ENCODE results near the gene JPH3.
"Not testable (repeated sequence)": the region's sequence is repeated elsewhere in the genome, so short reads cannot be mapped to it uniquely, and the experiment has no call there.

The JPH3 gene

DNA sequence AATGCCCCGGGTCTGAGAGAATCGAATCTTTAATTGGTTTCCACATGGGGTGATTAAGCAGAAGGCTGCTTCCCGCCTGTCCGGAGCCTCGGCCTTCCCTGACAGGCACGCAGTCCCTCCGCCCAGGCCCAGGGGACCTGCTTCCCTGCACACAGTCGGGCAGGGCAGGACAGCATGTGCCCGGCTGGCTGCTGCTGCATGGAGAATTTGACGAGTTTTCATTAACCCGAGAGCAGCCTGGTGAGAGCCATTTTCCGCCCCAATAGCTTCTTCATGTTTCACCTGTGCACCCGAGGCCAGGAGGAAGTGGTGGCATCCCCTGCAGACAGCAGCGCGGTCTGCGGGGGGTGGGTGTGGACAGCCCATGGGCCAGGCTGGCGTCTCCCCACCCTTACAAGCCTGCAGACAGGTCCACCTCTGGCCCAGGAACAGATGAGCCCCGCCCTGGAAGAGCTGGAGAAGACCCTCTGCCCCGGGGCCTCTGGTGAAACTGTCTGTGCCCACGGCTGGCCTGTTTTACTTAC is 96.4 kb downstream of the JPH3 start:
- no peak for DNase-seq

DNA sequence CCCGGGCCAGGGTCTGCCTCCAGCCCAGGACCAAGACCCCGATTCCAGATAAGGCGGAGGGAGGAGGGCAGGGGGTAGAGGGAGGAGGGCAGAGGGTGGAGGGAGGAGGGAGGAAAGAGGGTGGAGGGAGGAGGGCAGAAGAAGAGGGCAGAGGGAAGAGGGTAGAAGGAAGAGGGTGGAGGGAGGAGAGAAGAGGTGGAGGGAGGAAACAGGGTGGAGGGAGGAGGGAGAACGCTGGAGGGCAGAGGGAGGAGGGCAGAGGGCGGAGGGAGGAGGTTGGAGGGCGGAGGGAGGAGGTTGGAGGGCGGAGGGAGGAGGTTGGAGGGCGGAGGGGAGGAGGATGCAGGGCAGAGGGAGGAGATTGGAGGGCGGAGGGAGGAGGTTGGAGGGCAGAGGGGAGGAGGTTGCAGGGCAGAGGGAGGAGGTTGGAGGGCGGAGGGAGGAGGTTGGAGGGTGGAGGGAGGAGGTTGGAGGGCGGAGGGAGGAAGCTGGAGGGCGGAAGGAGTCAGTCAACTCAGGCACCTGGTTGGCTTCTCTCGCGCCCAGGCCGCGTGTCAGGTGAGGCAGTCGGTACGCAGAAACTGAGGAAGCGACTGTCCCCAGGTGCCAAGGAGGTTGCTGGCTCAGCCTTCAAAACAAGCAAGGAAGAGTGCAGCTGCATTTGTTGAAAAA is 98.2 kb downstream of the JPH3 start:
- no peak for DNase-seq

DNA sequence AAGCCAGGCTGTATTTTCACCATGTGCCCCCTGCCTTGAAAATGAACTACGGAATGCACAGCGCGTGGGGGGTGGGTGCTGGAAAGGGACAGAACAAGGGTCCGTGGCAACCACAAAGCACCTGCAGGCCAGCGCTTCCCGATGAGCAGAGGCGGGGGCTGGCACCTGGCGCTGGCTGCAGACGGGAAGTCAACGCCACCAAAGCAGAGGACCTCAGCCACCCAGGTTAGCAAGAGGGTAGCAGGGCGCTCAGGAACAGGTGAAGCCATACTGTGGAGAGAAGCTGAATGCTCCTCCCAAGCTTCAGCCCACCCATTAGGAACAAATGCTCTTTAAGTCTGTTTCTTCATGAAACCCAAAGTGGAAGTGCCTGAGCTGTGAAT is 98.8 kb downstream of the JPH3 start:
- DNase-seq: no peak

DNA sequence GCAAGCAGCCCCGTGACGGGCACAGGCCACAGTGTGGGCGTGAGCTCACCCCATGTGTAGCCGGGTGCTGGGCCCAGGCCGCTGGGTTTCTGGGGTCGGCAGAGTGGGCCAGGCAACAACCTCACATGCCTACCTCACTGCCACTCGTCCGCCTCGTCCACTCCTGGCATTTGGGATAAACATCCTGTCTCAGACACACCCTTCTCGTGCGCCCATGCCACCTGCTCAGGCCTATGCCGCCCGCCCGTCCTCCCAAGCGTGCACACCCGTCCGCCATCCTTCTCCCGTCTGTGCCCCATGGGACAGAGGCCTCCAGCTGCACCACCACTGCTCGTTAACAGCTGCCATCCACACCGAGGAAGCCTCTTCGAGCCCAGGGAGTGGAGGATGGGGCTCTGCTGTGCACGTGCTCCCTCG is 99.2 kb downstream of the JPH3 start:
- DNase-seq: no peak

DNA sequence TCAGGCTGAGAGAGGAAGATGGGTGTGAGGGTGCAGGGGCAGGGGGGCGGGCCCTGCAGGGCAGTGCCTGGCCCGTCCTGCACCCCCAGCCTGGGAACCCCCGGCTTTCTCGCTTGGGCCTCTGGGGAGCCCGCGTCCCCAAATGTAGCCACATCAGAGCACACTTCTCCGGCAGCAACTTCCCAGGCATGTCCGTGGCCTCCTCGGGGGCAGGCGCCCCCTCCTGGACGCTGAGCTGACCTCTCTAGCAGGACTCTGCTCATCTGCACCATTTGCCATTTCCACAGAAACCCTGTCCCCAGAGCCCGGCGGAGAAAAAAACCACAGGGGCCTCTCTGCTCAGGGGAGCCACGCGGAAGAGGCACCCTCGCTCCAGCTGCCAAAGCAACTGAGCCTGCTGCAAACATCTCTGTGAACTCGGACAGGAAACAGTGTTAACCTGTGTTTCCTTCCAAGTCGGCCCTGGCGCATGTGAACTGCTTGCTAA is 100.1 kb downstream of the JPH3 start:
- no peak for DNase-seq

DNA sequence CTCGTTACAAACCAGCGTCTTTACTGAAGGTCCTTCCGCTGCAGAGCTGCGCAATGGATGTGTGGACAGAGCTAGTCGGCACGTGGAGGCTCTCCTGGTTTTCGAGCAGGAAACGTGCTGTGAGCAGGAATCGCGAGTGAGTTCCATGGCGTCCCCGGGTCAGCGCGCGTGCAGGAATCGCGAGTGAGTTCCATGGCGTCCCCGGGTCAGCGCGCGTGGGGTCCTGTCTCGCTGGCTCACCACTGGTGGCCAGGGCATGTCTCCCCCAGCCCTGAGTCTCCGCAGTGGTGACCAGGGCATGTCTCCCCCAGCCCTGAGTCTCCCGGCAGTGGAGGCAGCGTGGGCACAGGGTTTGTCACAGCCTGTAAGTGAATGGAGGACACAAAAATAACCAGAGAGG is 100.8 kb downstream of the JPH3 start:
- no peak for DNase-seq

DNA sequence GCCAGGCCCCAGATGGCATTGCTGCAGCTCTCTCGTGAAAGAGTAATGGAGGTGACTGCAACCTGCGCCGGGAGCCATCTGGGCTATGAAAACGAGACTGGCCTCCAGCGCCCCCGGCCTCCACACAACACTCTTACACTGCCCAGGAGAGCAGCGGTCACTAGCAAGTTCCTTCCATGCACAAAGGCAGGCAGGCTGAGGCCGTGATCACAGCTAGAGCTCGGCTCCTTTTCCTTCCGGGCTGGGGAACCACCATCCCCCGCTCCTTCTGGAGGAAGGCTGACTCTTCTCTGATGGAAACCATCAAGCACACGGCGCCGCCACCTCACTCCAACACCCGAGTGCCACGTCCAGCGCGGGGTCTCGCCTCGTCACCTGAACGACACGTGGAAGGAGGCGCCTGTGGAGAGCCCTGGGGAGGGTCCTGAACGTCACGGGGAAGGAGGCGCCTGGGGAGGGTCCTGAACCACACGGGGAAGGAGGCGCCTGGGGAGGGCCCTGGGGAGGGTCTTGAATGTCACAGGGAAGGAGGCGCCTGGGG is 101.6 kb downstream of the JPH3 start:
- DNase-seq: no peak

DNA sequence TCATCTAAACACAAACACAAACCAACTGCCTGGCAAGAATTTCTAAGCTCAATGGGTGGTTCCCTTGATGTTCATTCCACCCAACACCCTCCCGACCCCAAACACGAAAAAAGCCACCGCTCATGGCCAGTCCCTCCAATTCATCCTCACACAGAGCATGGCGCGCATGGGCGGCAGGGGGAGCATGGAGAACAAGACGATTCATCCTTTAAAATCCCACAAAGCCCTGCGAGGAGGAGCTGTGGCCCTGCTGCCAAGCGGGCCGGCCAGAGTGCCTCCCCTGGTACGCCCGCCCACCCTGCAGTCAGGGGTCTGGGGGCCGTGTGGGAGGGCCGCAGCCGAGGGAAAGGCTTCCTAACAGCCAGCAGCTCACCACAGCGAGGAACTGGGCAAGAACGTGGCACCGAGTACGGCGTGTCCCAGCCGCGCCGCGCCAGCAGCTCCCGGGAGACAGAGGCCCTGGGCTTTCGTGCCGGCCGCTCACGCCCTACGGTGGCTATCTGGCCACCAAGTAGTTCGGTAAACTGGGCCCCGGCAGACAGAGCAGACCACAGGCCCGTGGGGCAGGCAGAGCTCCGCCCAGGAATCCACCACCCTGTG is 102.5 kb downstream of the JPH3 start:
- DNase-seq: no peak

DNA sequence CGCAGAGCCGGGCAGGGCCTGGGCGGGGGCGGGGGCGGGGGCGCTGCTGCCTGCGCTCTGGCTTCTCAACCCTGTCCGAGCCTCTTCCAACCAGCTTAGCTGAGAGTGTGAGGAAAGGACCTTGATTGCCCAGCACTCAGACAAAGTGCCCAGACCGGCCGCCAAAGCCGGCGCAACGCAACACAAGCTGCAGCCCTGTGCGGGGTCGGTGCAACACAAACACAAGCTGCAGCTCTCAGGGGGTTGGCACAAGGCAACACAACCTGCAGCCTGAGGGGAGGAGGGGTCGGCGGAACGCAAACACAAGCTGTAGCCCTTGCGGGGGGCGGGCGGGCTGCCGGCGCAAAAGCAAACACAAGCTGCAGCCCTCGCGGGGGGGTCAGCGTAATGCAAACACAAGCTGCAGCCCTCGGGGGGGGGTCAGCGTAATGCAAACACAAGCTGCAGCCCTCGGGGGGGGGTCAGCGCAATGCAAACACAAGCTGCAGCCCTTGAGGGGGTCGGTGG is 103.5 kb downstream of the JPH3 start:
- no peak for DNase-seq

DNA sequence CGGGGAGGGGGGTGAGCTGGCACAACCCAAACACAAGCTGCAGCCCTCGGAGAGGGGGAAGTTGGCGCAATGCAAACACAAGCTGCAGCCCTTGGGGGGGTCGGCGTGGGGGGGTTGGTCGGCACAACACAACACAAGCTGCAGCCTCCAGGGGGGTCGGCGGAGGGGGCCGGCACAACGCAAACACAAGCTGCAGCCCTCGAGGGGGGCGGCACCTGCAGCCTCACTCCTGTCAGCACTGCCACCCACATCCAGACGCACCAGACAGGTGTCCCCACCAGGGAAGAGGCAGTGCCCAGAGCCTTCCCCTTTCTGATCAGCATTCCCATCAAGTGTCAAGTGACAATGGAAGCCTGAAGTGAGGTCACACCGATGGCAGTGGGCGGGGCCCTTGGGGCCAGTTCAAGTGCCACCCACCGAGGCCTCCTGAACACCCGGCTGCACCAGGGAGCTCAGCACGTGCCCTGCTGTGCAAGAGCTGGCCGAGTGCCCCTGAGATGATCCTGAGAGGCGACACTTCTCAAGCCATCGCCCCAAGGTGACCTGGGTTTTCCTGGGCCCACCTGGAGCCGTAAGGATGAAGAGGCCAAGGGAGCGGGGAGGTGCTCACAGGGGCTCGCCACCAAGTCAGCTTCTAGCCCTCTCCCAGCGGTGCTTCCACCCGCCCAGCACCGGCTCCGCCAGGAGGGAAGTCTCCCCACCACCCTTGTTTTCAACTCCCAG is 104.1 kb downstream of the JPH3 start:
- DNase-seq: no peak

DNA sequence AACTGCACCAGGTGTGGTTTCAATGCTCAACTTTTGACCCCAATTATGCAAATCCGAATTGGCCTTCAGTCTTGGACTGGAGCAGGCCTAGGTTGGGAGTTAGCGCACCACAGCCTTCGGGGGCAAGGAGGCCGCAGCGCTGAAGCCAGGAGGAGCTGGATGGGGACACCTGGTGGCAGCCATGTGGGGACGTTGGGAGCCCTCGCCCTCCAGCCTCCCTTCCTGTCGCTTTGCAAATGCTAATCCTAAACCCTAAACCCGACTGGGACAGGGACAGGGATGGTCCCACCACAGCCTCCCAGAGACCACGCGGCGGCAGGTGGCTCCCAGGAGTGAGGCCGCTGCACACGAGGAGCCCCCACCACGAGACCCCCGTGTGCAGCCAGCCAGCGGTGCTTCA is 104.8 kb downstream of the JPH3 start:
- no peak for DNase-seq

DNA sequence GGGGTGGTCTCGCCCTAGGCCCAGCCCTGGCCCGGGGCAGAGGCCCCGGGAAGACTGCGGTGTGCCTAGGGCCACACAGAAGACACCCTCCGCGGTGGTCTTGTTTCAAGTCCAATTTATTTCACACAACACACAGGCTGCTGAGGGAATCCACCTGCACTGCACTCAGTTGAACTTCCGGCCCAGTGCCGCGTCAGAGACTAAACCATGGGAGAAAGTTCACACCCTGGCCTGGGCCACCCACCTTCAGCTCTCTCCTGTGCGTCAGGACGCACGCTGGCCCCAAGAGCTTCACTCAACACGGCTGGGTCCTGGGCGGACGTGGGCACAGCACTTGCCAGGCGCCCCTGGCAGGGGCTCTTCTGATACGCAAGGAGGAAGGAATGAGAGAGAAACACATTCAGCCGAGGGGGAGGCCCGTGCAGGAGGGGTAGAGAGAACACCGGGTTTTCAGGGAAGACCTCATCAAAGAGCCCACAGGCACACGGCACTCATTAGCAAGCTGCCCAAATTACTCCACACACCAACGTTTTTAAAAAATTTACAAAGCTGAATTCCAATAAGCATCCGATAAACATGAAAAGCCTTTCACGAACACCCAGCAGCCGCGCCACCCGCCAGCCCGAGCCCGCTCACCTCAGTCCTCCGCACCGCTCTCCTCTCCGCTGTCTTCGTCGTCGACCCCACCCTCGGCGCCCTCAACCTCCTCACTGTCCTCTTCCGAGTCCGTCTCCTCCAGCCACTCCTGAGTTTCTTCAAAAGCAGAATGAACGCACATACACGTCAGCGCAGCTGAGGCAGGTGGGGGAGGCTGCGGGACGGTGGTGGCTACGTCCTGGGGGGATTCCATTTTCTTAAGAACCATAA is 105.6 kb downstream of the JPH3 start:
- no peak for DNase-seq

DNA sequence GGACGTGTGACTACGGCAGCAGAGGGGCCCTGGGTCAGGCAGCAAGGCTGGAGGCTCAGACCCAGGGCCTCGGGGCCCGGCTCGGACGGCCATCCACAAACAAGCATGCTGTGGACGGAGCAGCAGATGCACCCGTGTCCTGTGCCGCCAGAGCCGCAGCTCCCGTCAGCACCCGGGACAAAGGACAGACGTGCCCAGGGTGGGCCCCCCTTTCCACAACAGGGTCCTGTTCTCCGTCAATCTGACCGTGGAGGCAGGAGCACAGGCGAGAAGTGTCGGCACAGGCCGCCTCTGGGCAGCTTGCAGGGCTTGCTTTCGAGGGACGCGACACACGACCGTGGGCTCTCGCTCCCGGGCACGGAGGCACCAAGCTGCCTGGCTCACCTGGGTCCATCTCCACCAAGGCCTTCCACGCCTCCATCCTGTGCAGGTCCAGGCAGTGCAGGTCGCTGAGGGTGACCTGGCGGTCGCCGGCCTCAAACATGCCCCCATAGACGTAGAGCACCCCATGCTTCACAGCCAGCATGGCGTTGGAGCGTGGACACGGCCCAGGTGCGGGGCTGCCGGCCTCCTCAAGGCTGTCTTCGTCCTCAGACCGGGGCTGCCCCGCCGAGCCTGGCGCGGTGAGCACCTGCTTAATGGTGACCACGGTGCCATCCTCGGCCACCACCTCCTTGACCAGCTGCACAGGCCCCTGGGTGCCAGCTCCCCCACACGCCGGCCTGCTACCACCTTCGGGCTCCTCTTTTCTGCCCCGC is 106.8 kb downstream of the JPH3 start:
- no peak for DNase-seq

DNA sequence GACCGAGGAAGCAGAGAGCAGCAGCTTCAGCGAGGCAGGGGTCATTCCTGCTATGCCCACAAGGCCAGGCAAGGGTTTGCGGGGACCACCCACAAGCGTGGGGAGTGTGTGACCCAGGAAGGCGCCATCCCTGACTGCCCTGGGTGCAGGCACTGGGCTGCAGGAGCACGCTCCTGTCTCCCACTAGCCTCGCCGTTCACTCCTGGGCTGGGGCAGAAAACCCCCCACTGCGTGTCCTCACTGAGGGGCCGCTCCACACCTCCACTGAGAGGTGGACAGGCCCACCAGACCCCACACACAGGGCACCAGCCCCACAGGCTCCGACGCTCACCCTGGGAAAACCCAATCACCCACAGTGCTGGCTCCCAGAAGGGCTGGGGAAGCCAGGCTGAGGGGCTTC is 107.4 kb downstream of the JPH3 start:
- DNase-seq: no peak

DNA sequence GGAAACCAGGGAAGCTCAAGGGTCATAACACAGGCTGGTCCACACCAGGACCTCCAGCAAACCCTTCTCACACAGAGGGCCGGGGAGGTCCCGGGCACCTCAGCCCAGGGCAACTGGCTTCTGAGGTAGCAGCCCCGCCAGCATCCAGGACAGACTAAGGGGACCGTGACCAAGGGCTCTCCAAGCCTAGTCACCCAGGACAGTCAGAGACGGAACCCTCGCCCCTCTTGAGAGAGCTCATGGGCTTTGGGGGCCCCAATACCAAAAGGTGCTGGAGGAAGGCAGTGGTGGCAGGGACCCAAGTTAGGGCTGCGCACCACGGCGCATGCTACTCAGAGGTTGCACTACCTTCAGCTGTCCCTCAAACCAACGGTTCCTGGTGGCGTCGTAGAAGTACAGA is 108.6 kb downstream of the JPH3 start:
- DNase-seq: no peak

DNA sequence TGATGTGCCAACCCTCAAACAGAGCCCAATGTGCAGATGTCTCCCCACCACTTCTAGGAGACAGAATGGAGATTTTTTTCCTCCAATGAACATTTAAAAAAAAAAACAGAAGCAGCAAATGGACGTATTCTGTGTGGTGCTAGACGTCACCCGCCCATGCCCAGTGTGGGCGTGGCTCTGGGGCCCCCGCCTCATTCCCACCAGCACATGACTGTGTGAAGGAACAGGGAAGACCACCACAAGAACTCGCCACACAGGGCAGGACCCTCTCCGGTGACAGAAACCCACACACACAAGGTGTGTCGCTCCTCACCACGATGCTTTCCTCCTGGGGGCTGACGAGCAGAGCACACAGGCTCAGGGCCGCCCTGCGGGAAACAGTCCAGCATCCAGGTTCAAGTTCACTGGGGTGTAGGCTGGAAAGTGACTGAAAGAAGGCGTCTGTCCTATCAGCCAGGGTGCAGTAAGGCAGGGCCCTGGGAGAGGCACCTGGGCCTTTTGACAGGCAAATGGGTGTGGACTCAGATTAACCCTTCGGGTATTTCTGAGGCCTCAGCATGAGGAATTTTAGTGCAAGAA is 110.0 kb downstream of the JPH3 start:
- DNase-seq: no peak

DNA sequence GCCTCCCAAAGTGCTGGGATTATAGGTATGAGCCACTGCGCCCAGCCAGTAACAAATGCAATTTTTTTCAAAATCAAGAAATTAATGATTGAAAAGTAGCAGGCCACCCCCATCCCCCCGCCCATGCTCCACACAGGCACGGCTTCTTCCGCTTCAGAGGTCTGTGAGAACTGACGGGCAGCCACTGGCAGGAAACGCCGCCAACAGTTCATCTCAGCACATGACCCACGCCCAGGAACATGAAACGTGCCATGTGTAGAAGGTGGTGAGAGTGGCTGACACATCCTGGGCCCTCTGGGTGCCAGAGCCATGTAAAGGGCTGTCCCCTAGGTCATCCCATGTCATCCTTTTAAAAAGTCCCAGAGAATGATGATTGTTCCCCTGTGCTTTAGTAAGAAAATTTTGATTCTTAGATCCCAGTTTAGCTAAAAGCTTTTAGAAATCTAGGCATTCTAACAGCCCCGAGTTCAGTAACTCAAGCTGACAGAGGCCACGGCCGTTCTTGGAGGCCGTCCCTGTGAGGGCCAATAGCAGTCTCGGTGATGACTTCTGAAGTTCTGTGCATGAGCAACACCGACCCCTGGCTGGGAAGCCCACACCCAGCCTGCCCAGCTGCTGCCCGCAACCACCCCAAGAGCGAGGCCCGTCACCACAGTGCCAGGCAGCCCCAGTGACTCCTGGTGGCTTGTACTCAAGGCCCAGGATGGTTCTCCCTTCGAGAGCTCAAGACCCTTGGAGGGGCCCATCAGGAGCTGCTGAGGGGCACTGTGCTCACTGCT is 111.3 kb downstream of the JPH3 start:
- DNase-seq: no peak

DNA sequence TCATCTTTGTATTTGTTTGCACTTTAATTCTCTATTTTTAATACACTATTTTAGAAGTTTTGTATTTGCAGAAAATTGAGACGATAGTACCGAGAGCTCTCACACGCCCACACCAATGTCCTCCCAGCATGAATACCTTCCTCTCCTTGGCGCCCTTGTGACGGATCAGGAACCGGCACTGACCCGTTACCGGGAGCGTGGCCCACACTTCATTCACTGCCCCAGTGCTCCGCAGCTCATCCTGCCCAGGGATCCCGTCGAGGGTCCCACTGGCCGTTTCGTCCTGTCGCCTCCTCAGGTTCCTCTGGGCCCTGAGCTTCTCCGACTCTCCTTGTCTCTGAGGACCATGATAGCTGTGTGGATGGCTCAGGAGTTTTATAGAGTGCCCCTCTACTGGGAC is 112.9 kb downstream of the JPH3 start:
- DNase-seq: no peak

DNA sequence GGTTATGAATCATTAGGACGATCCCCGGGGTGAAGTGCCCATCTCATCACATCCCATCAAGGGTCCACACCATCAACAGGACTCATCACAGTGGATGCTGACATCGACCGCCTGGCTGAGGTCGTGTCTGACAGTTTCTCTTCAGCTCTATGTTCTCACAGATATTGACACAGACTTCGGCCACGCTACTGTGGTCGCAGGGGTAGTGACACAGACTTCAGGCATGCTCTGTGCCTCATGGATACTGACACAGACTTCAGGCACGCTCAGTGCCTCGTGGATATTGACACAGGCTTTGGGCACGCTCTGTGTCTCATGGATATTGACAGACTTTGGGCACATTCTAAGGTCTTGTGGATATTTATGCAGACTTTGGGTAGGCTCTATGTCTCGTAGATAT is 113.3 kb downstream of the JPH3 start:
- no peak for DNase-seq

DNA sequence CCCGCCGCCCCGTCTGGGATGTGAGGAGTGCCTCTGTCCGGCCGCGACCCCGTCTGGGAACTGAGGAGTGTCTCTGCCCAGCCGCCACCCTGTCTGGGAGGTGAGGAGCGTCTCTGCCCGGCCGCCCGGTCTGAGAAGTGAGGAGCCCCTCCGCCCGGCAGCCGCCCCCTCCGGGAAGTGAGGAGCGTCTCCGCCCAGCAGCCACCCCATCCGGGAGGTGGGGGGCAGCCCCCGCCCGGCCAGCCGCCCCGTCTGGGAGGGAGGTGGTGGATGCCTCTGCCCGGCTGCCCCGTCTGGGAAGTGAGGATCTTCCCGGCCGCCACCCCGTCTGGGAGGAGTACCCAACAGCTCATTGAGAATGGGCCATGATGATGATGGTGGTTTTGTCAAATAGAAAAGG is 116.5 kb downstream of the JPH3 start:
- not testable (repeated sequence) for DNase-seq

DNA sequence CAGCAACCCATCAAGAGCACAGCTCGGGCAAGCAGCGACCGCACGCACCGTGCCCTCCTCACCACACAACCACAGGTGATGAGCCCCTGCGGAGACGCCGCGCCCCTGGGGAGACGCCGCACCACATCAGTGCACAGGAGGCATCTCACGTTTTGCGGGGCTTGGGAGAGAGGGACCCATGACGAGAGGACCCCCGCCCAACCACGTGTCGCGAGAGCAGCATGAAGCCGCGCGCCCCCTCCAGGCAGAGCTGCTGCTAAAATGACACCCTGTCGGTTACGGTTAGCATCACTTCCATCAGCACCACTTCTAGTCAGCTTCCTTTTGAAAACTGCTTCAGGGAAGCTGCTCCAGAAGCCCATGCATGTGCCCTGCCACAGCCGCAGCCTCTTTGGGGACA is 118.1 kb downstream of the JPH3 start:
- no peak for DNase-seq
